ENCODE measurements around the gene DGKE.

The DGKE gene

DNA sequence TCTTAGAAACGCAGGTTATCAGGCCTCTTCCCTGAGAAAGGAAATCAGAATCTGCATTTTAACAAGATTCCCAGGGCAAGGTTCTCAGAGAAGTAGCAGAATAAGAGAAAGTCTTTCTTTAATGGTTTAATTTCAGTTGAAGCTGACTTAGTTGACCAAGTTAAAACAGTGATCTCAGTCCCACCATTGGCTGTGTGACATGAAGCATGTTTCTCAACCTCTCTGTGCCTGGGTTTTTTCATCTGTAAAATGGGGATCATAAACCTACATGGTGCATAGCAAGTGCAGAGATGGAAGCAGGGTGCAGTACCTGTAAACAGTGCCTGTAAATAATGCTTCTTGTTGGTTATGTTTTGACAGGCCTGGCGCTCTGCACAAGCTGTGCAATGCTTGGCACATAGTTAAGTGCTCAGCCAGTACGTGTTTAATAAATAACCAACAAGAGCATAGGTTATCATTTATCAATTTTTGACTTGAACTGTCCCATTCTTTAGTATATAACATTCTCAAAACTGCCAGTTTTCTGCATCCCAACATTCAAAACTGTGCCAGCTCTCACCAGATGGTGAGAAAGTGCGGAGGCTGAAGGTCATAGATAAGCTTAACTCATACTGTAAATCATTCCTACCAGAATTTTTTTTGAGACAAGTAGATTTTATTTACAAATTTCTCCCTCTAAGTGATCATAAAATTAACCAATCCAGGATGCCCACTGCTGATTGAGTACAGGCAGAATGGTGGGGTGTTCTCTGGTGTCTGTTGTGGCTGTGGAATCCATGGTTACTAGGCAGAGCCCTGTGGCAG lies 7.1 kb upstream of the DGKE start:
- Histone ChIP-seq H3K9ac (ENCODE audit: low read length in 2 of 2) (no peak overlapping the region), H3K36me3 (ENCODE audit: control insufficient read depth in 2 of 2, insufficient read depth in 2 of 2, low read length in 2 of 2) (peaks cover 4 to 10% of the 10 kb centered on the region in 2 donors), H3K27ac (ENCODE audit: low read length) (no peak overlapping the region), H3K27me3 (ENCODE audit: control insufficient read depth in 1 of 2, insufficient read depth in 2 of 2, low read length in 2 of 2) (no peaks in the 10 kb centered on the region), H3K4me1 (ENCODE audit: control insufficient read depth, insufficient read depth, low read length) (no peaks in the 10 kb centered on the region), H3K9me3 (ENCODE audit: control insufficient read depth in 2 of 2, low read length in 2 of 2) (no peaks in the 10 kb centered on the region), H3K4me3 (ENCODE audit: low read length in 2 of 2) (no peak overlapping the region)

DNA sequence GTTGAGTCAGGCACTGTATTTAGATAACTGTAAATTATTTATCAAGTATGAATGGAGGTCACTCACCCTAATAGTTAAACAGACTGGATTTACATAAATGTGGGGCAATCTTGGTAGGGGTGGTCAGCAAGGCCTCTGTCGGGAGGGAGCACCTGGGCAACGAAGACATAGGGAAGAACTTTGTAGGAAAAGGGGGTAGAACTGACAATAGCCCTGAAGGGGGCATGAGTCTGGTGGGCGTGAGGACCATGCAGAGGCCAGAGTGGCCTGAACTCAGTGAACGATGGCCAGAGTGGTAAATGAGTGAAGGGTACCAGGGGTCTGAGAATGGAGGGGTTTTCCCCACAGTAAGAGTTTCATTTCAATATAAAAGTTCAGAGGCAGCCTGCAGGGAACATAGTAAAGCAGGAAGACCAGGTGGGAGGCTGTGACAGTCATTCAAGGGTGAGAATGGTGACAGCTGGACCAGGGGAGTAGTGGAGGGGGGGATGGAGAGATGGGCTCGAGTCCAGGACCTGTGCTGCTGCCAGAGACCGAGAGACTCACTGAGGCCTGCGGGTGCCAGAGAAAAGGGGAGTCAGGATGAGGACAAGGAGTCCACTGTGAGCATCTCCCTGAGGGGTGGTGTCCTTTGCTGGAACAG lies 3.1 kb upstream of the DGKE start:
- H3K4me3 ChIP-seq (ENCODE audit: low read length in 2 of 2): no peak overlapping the region
- no peaks in the 10 kb centered on the region for H3K9me3 ChIP-seq (ENCODE audit: control insufficient read depth in 2 of 2, low read length in 2 of 2)
- peaks cover 3 to 4% of the 10 kb centered on the region in 2 donors for H3K36me3 ChIP-seq (ENCODE audit: control insufficient read depth in 2 of 2, insufficient read depth in 2 of 2, low read length in 2 of 2)
- H3K27me3 ChIP-seq (ENCODE audit: control insufficient read depth in 1 of 2, insufficient read depth in 2 of 2, low read length in 2 of 2): no peaks in the 10 kb centered on the region
- no peak overlapping the region for H3K9ac ChIP-seq (ENCODE audit: low read length in 2 of 2)
- H3K27ac ChIP-seq (ENCODE audit: low read length): no peak overlapping the region
- peaks cover 22% of the 10 kb centered on the region for H3K4me1 ChIP-seq (ENCODE audit: control insufficient read depth, insufficient read depth, low read length)

DNA sequence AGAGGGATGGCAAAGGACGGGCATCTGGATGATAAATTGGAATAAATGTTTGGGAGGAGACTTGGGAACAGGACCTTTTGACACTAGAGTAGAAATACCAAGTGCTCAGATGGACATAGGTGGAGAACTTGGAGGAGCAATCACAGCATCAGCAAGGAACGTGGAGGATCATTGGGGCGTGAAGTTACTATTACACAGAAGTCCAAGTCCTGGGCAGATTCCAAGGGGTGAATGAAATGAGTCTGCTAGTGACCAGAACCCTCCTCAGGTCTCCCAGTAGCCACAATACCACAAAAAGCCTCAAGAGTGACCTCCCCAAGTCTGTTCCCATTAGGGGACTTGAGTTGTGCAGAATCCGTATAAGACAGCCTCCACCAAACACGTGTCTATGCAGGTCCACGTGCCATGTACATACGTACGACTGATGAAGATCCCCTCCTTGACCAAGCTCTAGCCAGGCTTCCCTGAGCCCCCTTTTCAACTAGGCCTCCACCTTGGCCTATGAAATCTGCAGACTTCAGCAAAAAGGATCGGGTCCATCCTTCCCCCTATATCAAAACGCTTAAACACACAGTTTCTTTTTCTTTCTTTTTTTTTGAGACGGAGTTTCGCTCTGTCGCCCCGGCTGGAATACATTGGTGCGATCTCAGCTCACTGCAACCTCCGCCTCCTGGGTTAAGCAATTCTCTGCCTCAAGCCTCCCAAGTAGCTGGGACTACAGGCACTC lies 2.4 kb upstream of the DGKE start:
- no peaks in the 10 kb centered on the region for H3K27me3 ChIP-seq (ENCODE audit: control insufficient read depth in 1 of 2, insufficient read depth in 2 of 2, low read length in 2 of 2)

DNA sequence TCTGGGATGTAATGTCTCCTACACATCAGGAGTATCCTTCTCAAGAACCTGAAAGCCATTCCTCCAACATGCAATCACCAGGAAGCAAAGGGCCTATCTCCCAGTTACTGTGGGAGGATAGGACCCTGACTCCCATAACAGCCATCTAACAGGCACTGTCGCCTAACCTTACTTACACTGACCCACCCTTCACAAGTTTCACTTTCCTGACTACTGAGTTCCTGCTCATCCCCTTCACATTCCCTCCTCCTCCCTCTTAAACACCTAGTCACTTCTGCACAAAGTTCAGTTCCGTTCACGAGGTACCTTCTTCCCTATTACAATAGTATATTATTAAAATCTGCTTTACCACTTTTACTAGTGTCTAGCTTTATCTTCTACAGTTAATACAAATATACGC lies 1.5 kb upstream of the DGKE start:
- Histone ChIP-seq H3K27ac (ENCODE audit: low read length) (no peak overlapping the region), H3K27me3 (ENCODE audit: control insufficient read depth in 1 of 2, insufficient read depth in 2 of 2, low read length in 2 of 2) (no peaks in the 10 kb centered on the region), H3K4me1 (ENCODE audit: control insufficient read depth, insufficient read depth, low read length) (peaks cover 22% of the 10 kb centered on the region), H3K4me3 (ENCODE audit: low read length in 2 of 2) (peak overlapping the region; percentile 83 to 86), H3K9ac (ENCODE audit: low read length in 2 of 2) (no peak overlapping the region), H3K36me3 (ENCODE audit: control insufficient read depth in 2 of 2, insufficient read depth in 2 of 2, low read length in 2 of 2) (peaks cover 3 to 4% of the 10 kb centered on the region in 2 donors), H3K9me3 (ENCODE audit: control insufficient read depth in 2 of 2, low read length in 2 of 2) (no peaks in the 10 kb centered on the region)

More for the DNA sequence above, 2.4 kb upstream of the DGKE start:
- peaks cover 22% of the 10 kb centered on the region for H3K4me1 ChIP-seq (ENCODE audit: control insufficient read depth, insufficient read depth, low read length)
- no peak overlapping the region for H3K9ac ChIP-seq (ENCODE audit: low read length in 2 of 2)
- no peak overlapping the region for H3K4me3 ChIP-seq (ENCODE audit: low read length in 2 of 2)
- peaks cover 3 to 4% of the 10 kb centered on the region in 2 donors for H3K36me3 ChIP-seq (ENCODE audit: control insufficient read depth in 2 of 2, insufficient read depth in 2 of 2, low read length in 2 of 2)
- H3K9me3 ChIP-seq (ENCODE audit: control insufficient read depth in 2 of 2, low read length in 2 of 2): no peaks in the 10 kb centered on the region
- no peak overlapping the region for H3K27ac ChIP-seq (ENCODE audit: low read length)

DNA sequence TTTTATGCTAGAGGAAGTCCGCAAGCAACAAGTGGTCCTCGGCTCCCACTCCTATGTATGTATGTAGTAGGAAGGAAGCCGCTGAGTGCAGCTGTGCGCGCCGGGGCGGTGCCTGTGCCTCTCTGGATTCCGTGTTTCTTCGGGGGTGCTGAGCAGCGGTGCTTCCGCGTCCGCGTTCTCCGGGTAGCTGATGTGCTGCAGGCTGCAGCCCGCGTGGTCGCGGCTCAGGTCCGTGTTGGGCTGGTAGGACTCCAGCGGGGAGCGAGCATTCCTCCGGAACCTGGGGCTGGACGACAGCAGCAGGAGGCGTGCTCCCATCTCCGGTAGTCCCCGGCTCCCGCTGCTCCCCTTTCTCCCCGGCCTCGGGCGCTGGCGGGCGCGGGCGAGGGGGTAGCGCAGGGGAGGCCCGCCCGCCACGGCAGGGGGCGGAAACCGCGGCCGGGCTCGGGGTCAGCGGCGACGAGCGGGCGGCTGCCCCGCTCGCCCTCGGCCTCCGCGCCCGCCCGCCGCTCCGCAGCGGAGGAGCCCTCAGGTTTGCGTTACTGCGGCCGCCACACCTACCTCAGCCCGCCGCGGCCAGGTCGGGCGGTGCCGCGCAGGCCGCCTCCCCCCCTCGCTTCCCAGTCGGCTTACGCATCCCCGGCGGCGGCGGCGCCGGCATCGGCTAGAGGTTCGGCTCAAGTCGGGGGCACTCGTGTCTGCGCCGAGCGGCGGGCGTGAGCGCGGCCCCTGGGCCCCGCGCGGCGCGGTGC lies 718 bp upstream of the DGKE start:
- peaks cover 22% of the 10 kb centered on the region for H3K4me1 ChIP-seq (ENCODE audit: control insufficient read depth, insufficient read depth, low read length)
- H3K36me3 ChIP-seq (ENCODE audit: control insufficient read depth in 2 of 2, insufficient read depth in 2 of 2, low read length in 2 of 2): peaks cover 3% of the 10 kb centered on the region in 2 donors
- H3K27me3 ChIP-seq (ENCODE audit: control insufficient read depth in 1 of 2, insufficient read depth in 2 of 2, low read length in 2 of 2): no peaks in the 10 kb centered on the region
- peak overlapping the region; percentile 83 to 86 for H3K4me3 ChIP-seq (ENCODE audit: low read length in 2 of 2)
- H3K27ac ChIP-seq (ENCODE audit: low read length): no peak overlapping the region
- peak overlapping the region; percentile 58 to 63 for H3K9ac ChIP-seq (ENCODE audit: low read length in 2 of 2)
- H3K9me3 ChIP-seq (ENCODE audit: control insufficient read depth in 2 of 2, low read length in 2 of 2): no peaks in the 10 kb centered on the region

DNA sequence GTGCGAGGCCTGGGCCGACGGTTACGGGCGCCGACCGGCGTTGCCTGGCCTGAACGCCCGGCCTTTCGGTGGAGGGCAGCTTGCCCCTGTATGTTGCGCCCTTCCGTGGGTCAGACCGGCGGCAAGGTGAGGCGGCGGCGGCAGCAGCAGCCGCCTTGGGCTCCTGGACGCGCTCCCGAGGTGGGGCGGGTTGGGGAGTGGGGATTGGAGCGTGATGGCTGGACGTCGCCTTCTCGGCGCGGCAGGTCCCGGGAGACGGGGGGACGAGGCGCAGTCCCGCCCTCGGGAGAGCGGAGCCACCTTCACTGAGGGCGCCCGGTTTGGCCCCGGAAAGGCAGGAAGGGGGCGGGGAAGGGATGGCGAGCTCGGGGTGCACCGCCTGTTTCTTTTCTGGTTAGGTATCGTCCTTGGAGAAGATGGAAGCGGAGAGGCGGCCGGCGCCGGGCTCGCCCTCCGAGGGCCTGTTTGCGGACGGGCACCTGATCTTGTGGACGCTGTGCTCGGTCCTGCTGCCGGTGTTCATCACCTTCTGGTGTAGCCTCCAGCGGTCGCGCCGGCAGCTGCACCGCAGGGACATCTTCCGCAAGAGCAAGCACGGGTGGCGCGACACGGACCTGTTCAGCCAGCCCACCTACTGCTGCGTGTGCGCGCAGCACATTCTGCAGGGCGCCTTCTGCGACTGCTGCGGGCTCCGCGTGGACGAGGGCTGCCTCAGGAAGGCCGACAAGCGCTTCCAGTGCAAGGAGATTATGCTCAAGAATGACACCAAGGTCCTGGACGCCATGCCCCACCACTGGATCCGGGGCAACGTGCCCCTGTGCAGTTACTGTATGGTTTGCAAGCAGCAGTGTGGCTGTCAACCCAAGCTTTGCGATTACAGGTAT lies 671 bp downstream of the DGKE start:
- H3K27ac ChIP-seq (ENCODE audit: low read length): peak overlapping the region; percentile 62
- H3K4me1 ChIP-seq (ENCODE audit: control insufficient read depth, insufficient read depth, low read length): peaks cover 22% of the 10 kb centered on the region
- H3K27me3 ChIP-seq (ENCODE audit: control insufficient read depth in 1 of 2, insufficient read depth in 2 of 2, low read length in 2 of 2): no peaks in the 10 kb centered on the region
- H3K9me3 ChIP-seq (ENCODE audit: control insufficient read depth in 2 of 2, low read length in 2 of 2): no peaks in the 10 kb centered on the region
- H3K9ac ChIP-seq (ENCODE audit: low read length in 2 of 2): peak overlapping the region; percentile 62 to 70
- H3K36me3 ChIP-seq (ENCODE audit: control insufficient read depth in 2 of 2, insufficient read depth in 2 of 2, low read length in 2 of 2): peaks cover 3% of the 10 kb centered on the region in 2 donors
- H3K4me3 ChIP-seq (ENCODE audit: low read length in 2 of 2): peak overlapping the region; percentile 67 to 83

DNA sequence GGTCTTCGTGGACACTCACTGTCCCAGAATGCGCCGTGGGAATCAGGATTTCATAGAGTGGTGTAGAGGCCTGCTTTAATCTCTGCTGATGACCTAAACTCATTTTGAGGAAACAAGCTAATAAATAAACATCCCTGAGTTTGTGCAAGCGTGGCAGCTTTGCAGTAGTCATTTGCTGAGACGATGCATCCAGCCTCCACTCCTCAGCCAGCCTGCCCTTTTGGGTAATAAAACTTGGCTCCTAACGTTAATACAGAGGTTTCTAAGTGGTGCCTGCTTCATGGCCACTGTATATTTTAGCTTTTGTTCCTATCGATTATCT lies 1.3 kb downstream of the DGKE start:
- Histone ChIP-seq H3K27me3 (ENCODE audit: control insufficient read depth in 1 of 2, insufficient read depth in 2 of 2, low read length in 2 of 2) (no peaks in the 10 kb centered on the region), H3K9me3 (ENCODE audit: control insufficient read depth in 2 of 2, low read length in 2 of 2) (no peaks in the 10 kb centered on the region), H3K4me3 (ENCODE audit: low read length in 2 of 2) (peak overlapping the region; percentile 67 to 83), H3K9ac (ENCODE audit: low read length in 2 of 2) (peak overlapping the region in 1 of 2 donors; percentile 62), H3K4me1 (ENCODE audit: control insufficient read depth, insufficient read depth, low read length) (peaks cover 22% of the 10 kb centered on the region), H3K36me3 (ENCODE audit: control insufficient read depth in 2 of 2, insufficient read depth in 2 of 2, low read length in 2 of 2) (peaks cover 3% of the 10 kb centered on the region in 2 donors), H3K27ac (ENCODE audit: low read length) (peak overlapping the region; percentile 62)

DNA sequence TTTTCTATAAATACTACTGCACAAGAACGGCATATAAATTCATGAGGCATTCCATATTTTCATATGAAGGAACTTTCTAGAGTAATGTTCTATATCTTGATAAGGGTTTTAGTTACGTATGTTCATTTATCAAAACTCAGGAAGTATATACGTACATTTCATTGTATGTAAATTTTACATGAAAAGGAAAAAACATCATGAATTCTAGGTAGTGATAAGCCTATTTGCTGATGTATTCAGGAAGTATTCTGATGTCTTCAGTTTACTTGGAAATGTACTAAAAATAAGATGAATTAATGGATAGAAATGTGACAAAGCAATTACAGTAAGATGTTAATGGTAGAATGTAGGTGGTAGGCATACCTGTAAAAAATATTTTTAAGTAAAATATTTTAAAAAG lies 4.7 kb downstream of the DGKE start:
- Histone ChIP-seq H3K27ac (ENCODE audit: low read length) (no peak overlapping the region), H3K4me1 (ENCODE audit: control insufficient read depth, insufficient read depth, low read length) (peaks cover 10% of the 10 kb centered on the region), H3K36me3 (ENCODE audit: control insufficient read depth in 2 of 2, insufficient read depth in 2 of 2, low read length in 2 of 2) (peaks cover 0 to 3% of the 10 kb centered on the region in 2 donors), H3K27me3 (ENCODE audit: control insufficient read depth in 1 of 2, insufficient read depth in 2 of 2, low read length in 2 of 2) (no peaks in the 10 kb centered on the region), H3K4me3 (ENCODE audit: low read length in 2 of 2) (no peak overlapping the region), H3K9ac (ENCODE audit: low read length in 2 of 2) (no peak overlapping the region), H3K9me3 (ENCODE audit: control insufficient read depth in 2 of 2, low read length in 2 of 2) (no peaks in the 10 kb centered on the region)

DNA sequence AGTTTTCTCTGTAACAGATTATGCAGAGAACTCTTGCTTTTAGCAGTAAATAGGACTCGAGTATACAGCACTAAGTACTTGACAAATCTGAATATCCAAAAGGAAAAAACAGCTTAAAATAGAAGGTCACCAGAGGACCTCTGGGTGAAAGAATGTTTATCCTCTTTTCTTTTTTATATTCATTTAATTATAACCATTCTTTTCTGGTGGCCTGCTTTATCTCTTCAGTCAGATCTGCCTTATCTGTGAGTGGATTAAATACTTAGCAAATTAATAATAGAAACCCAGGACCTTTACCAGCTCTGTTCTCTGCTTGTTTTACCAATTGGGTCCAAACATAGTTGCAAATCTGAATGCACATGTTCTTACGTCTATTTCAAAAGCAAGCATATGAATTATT lies 8.6 kb downstream of the DGKE start:
- Histone ChIP-seq H3K9ac (ENCODE audit: low read length in 2 of 2) (no peak overlapping the region), H3K9me3 (ENCODE audit: control insufficient read depth in 2 of 2, low read length in 2 of 2) (no peaks in the 10 kb centered on the region)

More for the DNA sequence above, 8.6 kb downstream of the DGKE start:
- no peaks in the 10 kb centered on the region for H3K27me3 ChIP-seq (ENCODE audit: control insufficient read depth in 1 of 2, insufficient read depth in 2 of 2, low read length in 2 of 2)
- no peak overlapping the region for H3K27ac ChIP-seq (ENCODE audit: low read length)
- no peak overlapping the region for H3K4me3 ChIP-seq (ENCODE audit: low read length in 2 of 2)
- H3K4me1 ChIP-seq (ENCODE audit: control insufficient read depth, insufficient read depth, low read length): no peaks in the 10 kb centered on the region
- peaks cover 0 to 3% of the 10 kb centered on the region in 2 donors for H3K36me3 ChIP-seq (ENCODE audit: control insufficient read depth in 2 of 2, insufficient read depth in 2 of 2, low read length in 2 of 2)
